Stimulated activated CD4-positive, alpha-beta T cell treated with anti-CD3 and anti-CD28 coated beads, Interleukin-15, amount 100 ng/mL, for 24 hours (primary cell): Measurements from ENCODE around the gene PTGDS.
A peak's percentile ranks its signal among the peaks of the same experiment; 100 is the strongest.

ENCODE experiments used
- DNase-seq: peaks from one replicate; pipeline ENCODE4 v3.0.0-alpha.2; 2020

PTGDS gene

GRCh38 chr9:136974817-136975535, 2.3 kb upstream of the PTGDS start:
- DNase-seq = no peak

GRCh38 chr9:136975644-136976043, 1.7 kb upstream of the PTGDS start:
- peak; percentile 55 for DNase-seq

GRCh38 chr9:136977649-136978072, 357 bp downstream of the PTGDS start:
- no peak for DNase-seq

GRCh38 chr9:136978073-136978864, 965 bp downstream of the PTGDS start:
- peak; percentile 73 for DNase-seq

- no peak for DNase-seq
Measured at GRCh38 chr9:136978865-136979544, 1.7 kb downstream of the PTGDS start.

- DNase-seq = no peak
Measured at GRCh38 chr9:136979769-136980587, 2.7 kb downstream of the PTGDS start.

- no peak for DNase-seq
Measured at GRCh38 chr9:136980669-136981478, 3.6 kb downstream of the PTGDS start.

GRCh38 chr9:136981588-136982231, 4.4 kb downstream of the PTGDS start:
- DNase-seq = no peak

GRCh38 chr9:136982232-136983051, 5.1 kb downstream of the PTGDS start, which contains the start of gene LCNL1:
LCNL1 (plus strand) TSS chr9:136982993; CDS start chr9:136983587, 594 bp downstream.
- DNase-seq = no peak

- DNase-seq = no peak
Measured at GRCh38 chr9:136983167-136983566, 5.9 kb downstream of the PTGDS start.

GRCh38 chr9:136983656-136984314, 6.5 kb downstream of the PTGDS start:
- no peak for DNase-seq

- no peak for DNase-seq
Measured at GRCh38 chr9:136984464-136985026, 7.2 kb downstream of the PTGDS start.

GRCh38 chr9:136985027-136985602, 7.8 kb downstream of the PTGDS start:
- DNase-seq = no peak

GRCh38 chr9:136985853-136986252, 8.5 kb downstream of the PTGDS start:
- no peak for DNase-seq

- DNase-seq = no peak
Measured at GRCh38 chr9:136988872-136989271, 11.6 kb downstream of the PTGDS start.

GRCh38 chr9:136990242-136990911, 13.1 kb downstream of the PTGDS start:
- no peak for DNase-seq

GRCh38 chr9:136991993-136992818, 14.9 kb downstream of the PTGDS start, which contains the start of gene PAXX:
PAXX (plus strand) TSS chr9:136992422; CDS start chr9:136992444, 22 bp downstream.
- DNase-seq = peak; percentile 97
